HEK293T (cell line): ENCODE results near the gene BABAM1.

Source experiments
- ARNT ChIP-seq: fragments of 450-650 bp; IDR thresholded peaks from 2 replicates; pipeline ENCODE4 v1.6.1; 2017; ENCODE audit warnings: mild to moderate bottlenecking
- FOXK2 ChIP-seq: fragments of 450-650 bp; IDR thresholded peaks from 2 replicates; pipeline ENCODE4 v1.6.1; 2016; ENCODE audit warnings: mild to moderate bottlenecking
- FOXM1 ChIP-seq: fragments of 450-650 bp; IDR thresholded peaks from 2 replicates; pipeline ENCODE4 v1.6.1; 2017; ENCODE audit warnings: mild to moderate bottlenecking, borderline replicate concordance
- NFRKB ChIP-seq: fragments of 450-650 bp; IDR thresholded peaks from 2 replicates; pipeline ENCODE4 v1.6.1; 2016; ENCODE audit warnings: mild to moderate bottlenecking, moderate library complexity
- SP1 ChIP-seq: fragments of 450-650 bp; IDR thresholded peaks from 2 replicates; pipeline ENCODE4 v1.6.1; 2017

- no peak for TF ChIP-seq FOXK2
- no peak for TF ChIP-seq NFRKB
- no peak for TF ChIP-seq FOXM1
- no peak for TF ChIP-seq SP1
- no peak for TF ChIP-seq ARNT
Observed at GRCh38 chr19:17327068-17327653, 59.9 kb downstream of the BABAM1 start.
